Measurements from ENCODE around the gene STPG4. TPM values are rescaled to one million over a fixed set of nuclear protein-coding genes. Genes with fewer than 3 reads are reported as not detected.
A peak's percentile ranks its signal among the peaks of the same experiment; 100 is the strongest.

The STPG4 gene
- total RNA-seq, 4 donors from 2014 or later = 0.64 to 1.2 (median 0.82) TPM; not detected in 1

DNA sequence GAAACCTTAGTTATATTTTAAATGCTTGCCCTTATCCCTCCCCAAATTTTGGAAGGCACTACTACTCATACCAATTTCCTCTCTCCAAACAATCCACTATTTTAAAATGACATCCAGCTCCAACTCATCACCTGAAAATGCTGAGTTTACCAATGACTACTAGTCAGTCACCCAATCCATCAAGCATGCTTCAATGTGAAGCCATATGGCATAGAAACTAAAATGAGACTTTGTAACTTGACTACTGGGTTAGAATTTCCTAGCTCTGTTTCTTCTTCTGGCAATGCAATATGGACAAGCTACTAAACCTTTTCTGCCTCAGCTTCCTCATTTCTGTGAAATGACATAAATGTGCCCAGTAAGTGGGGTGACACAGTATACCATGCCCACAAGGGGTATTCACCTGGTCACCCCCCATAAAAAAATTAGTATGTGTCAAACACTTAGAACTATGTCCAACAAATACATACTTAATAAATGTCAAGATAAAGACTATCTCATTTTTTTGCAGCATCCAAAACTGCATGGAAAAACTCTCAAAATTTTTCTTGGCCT lies 10.0 kb upstream of the STPG4 start:
- no peaks in the 10 kb centered on the region for H3K27me3 ChIP-seq
- H3K4me1 ChIP-seq = peaks cover 15 to 73% (median 21%) of the 10 kb centered on the region in 4 donors
- TF ChIP-seq EP300 (IDR thresholded peaks at IDR 0.05; ENCODE audit: low read depth) (no peak), POLR2AphosphoS5 (IDR thresholded peaks at IDR 0.05) (no peak), POLR2A (IDR thresholded peaks at IDR 0.05) (no peak)
- TF ChIP-seq, protein P1, sequence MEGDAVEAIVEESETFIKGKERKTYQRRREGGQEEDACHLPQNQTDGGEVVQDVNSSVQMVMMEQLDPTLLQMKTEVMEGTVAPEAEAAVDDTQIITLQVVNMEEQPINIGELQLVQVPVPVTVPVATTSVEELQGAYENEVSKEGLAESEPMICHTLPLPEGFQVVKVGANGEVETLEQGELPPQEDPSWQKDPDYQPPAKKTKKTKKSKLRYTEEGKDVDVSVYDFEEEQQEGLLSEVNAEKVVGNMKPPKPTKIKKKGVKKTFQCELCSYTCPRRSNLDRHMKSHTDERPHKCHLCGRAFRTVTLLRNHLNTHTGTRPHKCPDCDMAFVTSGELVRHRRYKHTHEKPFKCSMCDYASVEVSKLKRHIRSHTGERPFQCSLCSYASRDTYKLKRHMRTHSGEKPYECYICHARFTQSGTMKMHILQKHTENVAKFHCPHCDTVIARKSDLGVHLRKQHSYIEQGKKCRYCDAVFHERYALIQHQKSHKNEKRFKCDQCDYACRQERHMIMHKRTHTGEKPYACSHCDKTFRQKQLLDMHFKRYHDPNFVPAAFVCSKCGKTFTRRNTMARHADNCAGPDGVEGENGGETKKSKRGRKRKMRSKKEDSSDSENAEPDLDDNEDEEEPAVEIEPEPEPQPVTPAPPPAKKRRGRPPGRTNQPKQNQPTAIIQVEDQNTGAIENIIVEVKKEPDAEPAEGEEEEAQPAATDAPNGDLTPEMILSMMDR (IDR thresholded peaks at IDR 0.05) = no peak
- DNase-seq = no peak
- no peaks in the 10 kb centered on the region for H3K9me3 ChIP-seq
- intact Hi-C loops (cut with DNase I; ENCODE audit: low total_unique reads) = no loop called here
- peaks cover 0 to 31% (median 12%) of the 10 kb centered on the region in 4 donors for H3K36me3 ChIP-seq
- in situ Hi-C loops (cut with MboI; ENCODE audit: low pct_ligation_motif_present in 1 of 4, low pct_unique_long_range_greater_than_20kb in 1 of 4, low sequenced_read_pairs in 3 of 4) = loop anchor here in 1 of 4 donors (25.0 kb wide), 1 partner anchor 153 kb away; no protein-coding TSS in a partner anchor
- no peak overlapping the region for H3K27ac ChIP-seq
- H3K4me3 ChIP-seq = no peak overlapping the region

DNA sequence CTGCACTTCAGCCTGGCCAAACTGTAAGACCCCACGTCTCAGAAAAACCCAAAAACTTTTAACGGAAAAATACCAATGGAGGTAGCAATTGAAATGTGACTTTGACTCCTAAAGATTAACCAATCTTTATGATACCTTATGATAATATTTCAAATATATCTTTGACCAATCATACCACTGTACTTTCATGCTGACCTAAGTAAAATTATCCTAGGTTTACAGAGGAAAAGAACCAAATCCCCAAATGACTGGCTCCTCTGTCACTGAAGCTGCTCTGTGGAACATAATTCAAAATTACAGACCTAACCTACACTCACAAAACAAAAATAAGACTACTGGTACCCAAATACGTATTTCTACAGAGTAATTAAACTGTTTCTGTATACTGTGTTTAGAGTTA lies 7.7 kb upstream of the STPG4 start:
- WGBS, 2 donors (ENCODE audit: low coverage in 1 of 2) = 57 to 69% methylated on average over 3 of the region's 3 CpGs

DNA sequence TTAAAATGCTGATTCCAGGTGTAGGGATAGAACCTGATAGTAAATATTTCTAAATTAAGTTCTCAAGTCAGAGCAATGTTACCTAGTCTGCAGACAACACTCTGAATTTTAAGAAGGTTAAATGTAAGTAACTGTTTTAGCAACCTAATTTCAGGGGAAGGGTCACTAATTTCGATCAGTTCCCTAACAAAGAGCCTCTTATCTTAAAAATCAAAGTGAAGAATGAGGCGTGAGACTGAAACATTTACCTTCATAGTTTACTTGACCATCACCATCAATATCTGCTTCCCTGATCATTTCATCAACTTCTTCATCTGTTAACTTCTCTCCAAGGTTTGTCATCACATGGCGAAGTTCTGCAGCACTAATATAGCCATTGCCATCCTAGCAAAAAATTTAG lies 6.4 kb upstream of the STPG4 start:
- Histone ChIP-seq H3K27me3 (no peaks in the 10 kb centered on the region), H3K9me3 (no peaks in the 10 kb centered on the region), H3K4me3 (no peak overlapping the region), H3K4me1 (peaks cover 12 to 43% (median 15%) of the 10 kb centered on the region in 4 donors), H3K27ac (no peak overlapping the region), H3K36me3 (peaks cover 0 to 43% (median 19%) of the 10 kb centered on the region in 4 donors)
- 95 to 100% methylated on average over 3 of the region's 3 CpGs for WGBS, 2 donors (ENCODE audit: low coverage in 1 of 2)
- no peak for DNase-seq
- intact Hi-C loops (cut with DNase I; ENCODE audit: low total_unique reads) = no loop called here
- no peak for TF ChIP-seq EP300 (IDR thresholded peaks at IDR 0.05; ENCODE audit: low read depth)
- no peak for TF ChIP-seq POLR2A (IDR thresholded peaks at IDR 0.05)
- no peak for TF ChIP-seq POLR2AphosphoS5 (IDR thresholded peaks at IDR 0.05)
- in situ Hi-C loops (cut with MboI; ENCODE audit: low pct_ligation_motif_present in 1 of 4, low pct_unique_long_range_greater_than_20kb in 1 of 4, low sequenced_read_pairs in 3 of 4) = loop anchor here in 1 of 4 donors (25.0 kb wide), 1 partner anchor 149 kb away; no protein-coding TSS in a partner anchor

More for the DNA sequence above, 7.7 kb upstream of the STPG4 start:
- H3K36me3 ChIP-seq = peaks cover 0 to 43% (median 19%) of the 10 kb centered on the region in 4 donors
- H3K4me3 ChIP-seq = no peak overlapping the region
- peak overlapping the region in 1 of 4 donors; percentile 6 for H3K27ac ChIP-seq
- TF ChIP-seq POLR2AphosphoS5 (IDR thresholded peaks at IDR 0.05) (no peak), EP300 (IDR thresholded peaks at IDR 0.05; ENCODE audit: low read depth) (no peak)
- in situ Hi-C loops (cut with MboI; ENCODE audit: low pct_ligation_motif_present in 1 of 4, low pct_unique_long_range_greater_than_20kb in 1 of 4, low sequenced_read_pairs in 3 of 4) = loop anchor here in 1 of 4 donors (25.0 kb wide), 1 partner anchor 150 kb away; no protein-coding TSS in a partner anchor
- H3K9me3 ChIP-seq = no peaks in the 10 kb centered on the region
- H3K27me3 ChIP-seq = no peaks in the 10 kb centered on the region
- peaks cover 12 to 50% (median 14%) of the 10 kb centered on the region in 4 donors for H3K4me1 ChIP-seq
- intact Hi-C loops (cut with DNase I; ENCODE audit: low total_unique reads) = no loop called here
- DNase-seq = no peak

DNA sequence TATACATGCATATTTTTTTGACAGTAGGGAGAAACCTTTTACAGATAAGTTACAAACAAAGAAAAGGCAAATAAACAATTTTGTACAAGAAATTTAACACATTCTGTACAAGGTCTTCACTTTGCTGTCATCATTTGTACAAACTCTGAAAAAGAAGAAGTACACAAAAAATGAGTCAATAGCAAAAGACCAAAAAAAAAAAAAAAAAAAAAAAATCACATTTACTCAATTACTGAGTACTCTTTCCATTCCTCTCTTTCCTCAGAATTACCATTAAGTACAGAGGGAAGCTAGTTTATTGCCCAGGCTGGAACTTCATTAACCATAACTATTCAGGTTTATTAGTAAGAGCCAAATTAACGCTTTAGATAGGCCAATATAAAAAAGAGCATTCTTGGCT lies 5.6 kb upstream of the STPG4 start:
- no peak for DNase-seq
- Histone ChIP-seq H3K27ac (no peak overlapping the region), H3K27me3 (no peaks in the 10 kb centered on the region), H3K36me3 (peaks cover 0 to 39% (median 19%) of the 10 kb centered on the region in 4 donors), H3K4me1 (peaks cover 9 to 41% (median 16%) of the 10 kb centered on the region in 4 donors), H3K9me3 (no peaks in the 10 kb centered on the region), H3K4me3 (no peak overlapping the region)
- in situ Hi-C loops (cut with MboI; ENCODE audit: low pct_ligation_motif_present in 1 of 4, low pct_unique_long_range_greater_than_20kb in 1 of 4, low sequenced_read_pairs in 3 of 4) (loop anchor here in 1 of 4 donors (25.0 kb wide), 1 partner anchor 148 kb away; no protein-coding TSS in a partner anchor), intact Hi-C loops (cut with DNase I; ENCODE audit: low total_unique reads) (no loop called here)
- TF ChIP-seq EP300 (IDR thresholded peaks at IDR 0.05; ENCODE audit: low read depth) (no peak), POLR2A (IDR thresholded peaks at IDR 0.05) (no peak), POLR2AphosphoS5 (IDR thresholded peaks at IDR 0.05) (no peak)
- TF ChIP-seq, protein P1 (IDR thresholded peaks at IDR 0.05) = no peak
- WGBS, 2 donors (ENCODE audit: low coverage in 1 of 2) = 96 to 100% methylated on average over 1 of the region's 1 CpG

DNA sequence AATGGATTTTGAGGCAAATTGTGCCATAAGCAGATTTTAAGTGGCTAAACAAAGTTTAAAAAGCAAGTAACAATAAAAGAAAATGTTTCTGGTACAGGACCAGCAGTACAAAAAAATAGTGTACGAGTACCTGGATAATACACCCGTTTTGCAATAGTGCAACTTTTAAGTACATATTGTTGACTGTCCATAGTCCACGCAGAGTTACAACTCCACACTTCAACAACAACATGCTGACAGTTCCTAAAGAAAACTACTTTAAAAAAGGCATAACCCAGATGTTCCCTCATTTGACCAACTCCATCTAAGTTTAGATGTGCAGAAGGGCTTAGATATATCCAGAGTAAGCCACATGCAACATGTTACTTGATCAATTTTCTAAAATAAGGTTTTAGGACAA lies 5.1 kb upstream of the STPG4 start:
- Histone ChIP-seq H3K9me3 (no peaks in the 10 kb centered on the region), H3K4me3 (no peak overlapping the region), H3K36me3 (peaks cover 0 to 39% (median 19%) of the 10 kb centered on the region in 4 donors), H3K27me3 (no peaks in the 10 kb centered on the region), H3K4me1 (peaks cover 9 to 37% (median 14%) of the 10 kb centered on the region in 4 donors), H3K27ac (no peak overlapping the region)
- TF ChIP-seq EP300 (IDR thresholded peaks at IDR 0.05; ENCODE audit: low read depth) = no peak
- TF ChIP-seq, protein P1 (IDR thresholded peaks at IDR 0.05) = no peak
- no peak for TF ChIP-seq POLR2A (IDR thresholded peaks at IDR 0.05)
- no peak for TF ChIP-seq POLR2AphosphoS5 (IDR thresholded peaks at IDR 0.05)
- intact Hi-C loops (cut with DNase I; ENCODE audit: low total_unique reads) (no loop called here), in situ Hi-C loops (cut with MboI; ENCODE audit: low pct_ligation_motif_present in 1 of 4, low pct_unique_long_range_greater_than_20kb in 1 of 4, low sequenced_read_pairs in 3 of 4) (loop anchor here in 1 of 4 donors (25.0 kb wide), 1 partner anchor 148 kb away; no protein-coding TSS in a partner anchor)
- 68 to 80% methylated on average over 3 of the region's 3 CpGs for WGBS, 2 donors (ENCODE audit: low coverage in 1 of 2)
- no peak for DNase-seq

Measured in transverse colon (tissue), 4 donors.